ENCODE data around the gene STPG3. TPM values are rescaled to one million over a fixed set of nuclear protein-coding genes. Genes with fewer than 3 reads are reported as not detected.

STPG3 gene
- total and polyA plus RNA-seq, 2 of the 13 experiments (the other 11 are each of a cell fraction or from before 2014, with no cell fraction given) = not detected

GRCh38 chr9:137222190-137223077 lies 28.7 kb upstream of the STPG3 start, which contains the start of gene RNF208 (continued):
- TF ChIP-seq ZBTB40 (IDR thresholded peaks at IDR 0.05) (no peak), ZBTB40 (CRISPR knock-in tag; IDR thresholded peaks at IDR 0.05) (0 out of 2 replicates have a peak, but pooled peaks have one; percentile 36), RBFOX2 (IDR thresholded peaks at IDR 0.05; ENCODE audit: low read depth, low read length) (peak; percentile 60), ZNF484 (CRISPR knock-in tag; IDR thresholded peaks at IDR 0.05; ENCODE audit: borderline replicate concordance, low read depth) (no peak), SP4 (CRISPR knock-in tag; IDR thresholded peaks at IDR 0.05) (no peak), MYPOP (CRISPR knock-in tag; IDR thresholded peaks at IDR 0.05) (peak; percentile 68; the same call in 1 of the 2 replicates), NR2F6 (IDR thresholded peaks at IDR 0.05) (no peak), NR2F6 (CRISPR knock-in tag; IDR thresholded peaks at IDR 0.05) (no peak), ZNF891 (CRISPR knock-in tag; IDR thresholded peaks at IDR 0.05) (no peak), FOXJ3 (CRISPR knock-in tag; IDR thresholded peaks at IDR 0.05; ENCODE audit: borderline replicate concordance) (no peak), FOXA3 (CRISPR knock-in tag; IDR thresholded peaks at IDR 0.05) (no peak), E2F5 (CRISPR knock-in tag; conservative IDR thresholded peaks at IDR 0.05) (no peak), KLF11 (CRISPR knock-in tag; IDR thresholded peaks at IDR 0.05) (no peak), ETV5 (CRISPR knock-in tag; IDR thresholded peaks at IDR 0.05; ENCODE audit: borderline replicate concordance) (no peak), HOXA5 (CRISPR knock-in tag; IDR thresholded peaks at IDR 0.05) (no peak), NPAS2 (CRISPR knock-in tag; IDR thresholded peaks at IDR 0.05; ENCODE audit: borderline replicate concordance) (no peak), ZMYM4 (CRISPR knock-in tag; IDR thresholded peaks at IDR 0.05) (peak; percentile 56; the same call in 1 of the 2 replicates), ZNF776 (CRISPR knock-in tag; IDR thresholded peaks at IDR 0.05) (peak; percentile 63; the same call in 1 of the 2 replicates)

All from HepG2 (cell line).